LoVo (cell line): Measurements from ENCODE around the gene ZNF48.

Experiments
- DNase-seq: peaks from one replicate; pipeline ENCODE4 v3.0.0-alpha.2; 2016; ENCODE audit warnings: low spot score

Gene ZNF48

GRCh38 chr16:30407804-30408534 lies 12.7 kb downstream of the ZNF48 start:
- no peak for DNase-seq

GRCh38 chr16:30409125-30410060 lies 14.2 kb downstream of the ZNF48 start:
- peak; percentile 84 for DNase-seq

- no peak for DNase-seq
These were observed 18.0 kb downstream of the ZNF48 start for GRCh38 chr16:30413112-30413806.

GRCh38 chr16:30414159-30414558 lies 18.9 kb downstream of the ZNF48 start:
- no peak for DNase-seq

GRCh38 chr16:30416047-30416603 lies 20.9 kb downstream of the ZNF48 start:
- DNase-seq, result no peak

- no peak for DNase-seq
These were observed 21.7 kb downstream of the ZNF48 start for GRCh38 chr16:30416624-30417528.

GRCh38 chr16:30417529-30418349 lies 22.5 kb downstream of the ZNF48 start:
- peak; percentile 94 for DNase-seq

- DNase-seq, result peak; percentile 26
These were observed 23.3 kb downstream of the ZNF48 start for GRCh38 chr16:30418350-30419181.

GRCh38 chr16:30421010-30421409 lies 25.8 kb downstream of the ZNF48 start:
- no peak for DNase-seq

GRCh38 chr16:30428055-30428454 lies 32.8 kb downstream of the ZNF48 start:
- DNase-seq, result no peak

- peak; percentile 45 for DNase-seq
These were observed 34.1 kb downstream of the ZNF48 start for GRCh38 chr16:30429418-30429677.

- peak; percentile 100 for DNase-seq
These were observed 34.6 kb downstream of the ZNF48 start, which contains the start of gene DCTPP1 for GRCh38 chr16:30429678-30430427. TSS of gene DCTPP1 (minus strand) at chr16:30430030. CDS start at chr16:30429980, 50 bp downstream.

- DNase-seq, result no peak
These were observed 35.3 kb downstream of the ZNF48 start for GRCh38 chr16:30430428-30430970.

GRCh38 chr16:30434852-30435251 lies 39.6 kb downstream of the ZNF48 start:
- DNase-seq, result no peak

GRCh38 chr16:30437511-30438046 lies 42.4 kb downstream of the ZNF48 start:
- peak; percentile 34 for DNase-seq

- DNase-seq, result no peak
These were observed 43.6 kb downstream of the ZNF48 start for GRCh38 chr16:30438835-30439234.

- DNase-seq, result no peak
These were observed 44.6 kb downstream of the ZNF48 start for GRCh38 chr16:30439720-30440348.

GRCh38 chr16:30443631-30444030 lies 48.4 kb downstream of the ZNF48 start:
- no peak for DNase-seq
